GM19099 (cell line): ENCODE data around the gene SPNS3.

Experiments
- POLR2A ChIP-seq: IDR thresholded peaks from 3 replicates; pipeline ENCODE4 v1.6.1; 2011; ENCODE audit warnings: low read depth; ENCODE audit not compliant: insufficient read length; ENCODE audit errors: extremely low read depth

The SPNS3 gene

DNA sequence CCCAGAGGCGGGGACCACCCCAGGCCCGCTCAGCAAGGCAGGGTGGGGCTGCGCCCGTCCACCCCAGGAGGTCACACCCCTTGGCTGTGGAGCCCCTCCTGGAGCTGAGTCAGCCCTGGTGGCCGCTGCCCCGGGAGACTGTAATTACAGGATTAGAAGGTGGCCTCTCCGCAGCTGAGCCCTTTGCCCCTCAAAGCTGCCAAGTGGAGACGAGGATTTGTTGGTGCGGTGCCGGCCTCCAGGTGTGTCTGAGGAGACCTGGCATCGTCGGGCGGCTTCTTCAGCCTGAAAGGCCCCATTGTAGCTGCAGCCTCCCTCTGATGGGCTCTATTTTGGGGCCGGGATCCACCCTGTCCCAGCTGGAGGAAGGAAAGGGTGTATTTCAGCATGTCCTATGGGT, 42.3 kb downstream of the SPNS3 start:
- TF ChIP-seq POLR2A, result no peak

DNA sequence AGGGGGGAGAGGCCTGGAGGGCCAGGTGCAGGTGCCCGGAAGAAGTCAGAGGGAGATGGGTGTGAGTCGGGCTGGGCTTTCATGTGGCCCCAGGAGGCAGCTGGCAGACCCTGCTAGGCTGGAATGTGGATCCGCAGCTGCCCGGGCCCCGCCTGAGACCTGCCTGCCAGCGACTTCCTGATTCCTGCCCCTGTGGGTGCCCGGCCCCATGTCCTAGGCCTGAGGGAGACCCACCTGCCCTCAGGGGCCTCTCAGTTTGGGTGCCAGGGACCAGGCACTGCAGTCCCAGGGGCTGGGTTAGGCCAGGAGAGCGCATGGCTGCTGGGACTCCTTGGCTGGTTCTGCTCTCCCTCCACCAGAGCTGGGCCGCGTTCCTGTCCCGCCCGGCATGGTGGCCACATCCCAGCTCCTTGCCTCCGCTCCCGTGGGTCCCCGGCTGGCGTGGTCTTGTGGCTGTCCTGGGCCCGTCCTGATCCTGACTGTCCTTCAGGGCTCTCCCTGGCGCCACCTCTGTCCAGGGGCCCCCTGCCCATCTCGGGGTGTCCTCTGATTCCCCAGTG, 42.9 kb downstream of the SPNS3 start:
- no peak for TF ChIP-seq POLR2A

DNA sequence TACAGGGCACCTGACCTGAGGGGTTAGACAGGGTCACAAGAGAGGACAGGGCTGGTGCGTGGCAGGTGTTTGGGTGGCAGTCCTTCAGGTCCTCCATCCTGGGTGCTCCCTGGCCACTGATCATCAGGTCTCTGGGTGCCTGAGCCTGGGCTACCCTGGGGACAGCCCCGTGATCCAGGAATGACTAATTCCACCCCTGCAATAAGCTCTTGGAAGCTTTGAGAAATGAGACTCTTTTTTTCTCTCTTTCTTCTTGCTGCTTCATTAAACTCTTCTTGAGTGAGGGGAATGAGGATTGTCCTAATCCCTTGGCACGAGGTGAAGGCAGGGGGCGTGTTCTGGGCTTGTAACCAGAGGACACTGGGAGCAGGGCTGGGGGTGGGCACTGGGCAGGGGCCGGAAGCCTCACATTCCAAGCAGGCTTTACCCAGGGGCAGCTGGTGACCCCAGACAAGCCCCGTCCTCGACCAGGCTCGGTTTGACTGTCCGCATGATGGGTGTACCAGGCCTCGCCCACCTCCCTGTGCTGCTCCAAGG, 43.6 kb downstream of the SPNS3 start:
- TF ChIP-seq POLR2A, result no peak

DNA sequence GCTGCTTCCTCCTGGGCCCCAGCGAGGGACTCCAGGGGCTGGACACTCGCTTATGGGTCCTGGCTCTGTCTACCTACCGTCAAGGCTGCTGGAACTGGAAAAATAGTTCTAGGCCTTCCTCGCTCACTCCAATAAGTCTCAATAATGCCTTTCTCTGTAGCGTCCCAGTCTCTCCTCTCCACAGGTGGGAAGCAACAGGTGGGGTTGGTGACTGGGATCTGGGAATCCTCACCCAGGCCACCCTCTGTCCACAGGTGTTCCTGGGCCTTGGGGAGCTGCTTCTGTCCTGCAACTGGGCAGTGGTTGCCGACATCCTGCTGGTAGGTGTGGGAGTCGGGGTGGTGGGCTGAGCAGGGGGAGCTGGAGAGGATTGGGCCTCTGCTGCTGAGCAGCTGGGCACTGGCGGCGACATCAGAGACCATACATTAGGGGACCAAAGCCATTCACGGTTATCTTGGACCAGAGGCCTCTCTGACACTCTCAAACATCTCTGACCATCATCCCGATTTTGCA, 44.6 kb downstream of the SPNS3 start:
- TF ChIP-seq POLR2A, result no peak

DNA sequence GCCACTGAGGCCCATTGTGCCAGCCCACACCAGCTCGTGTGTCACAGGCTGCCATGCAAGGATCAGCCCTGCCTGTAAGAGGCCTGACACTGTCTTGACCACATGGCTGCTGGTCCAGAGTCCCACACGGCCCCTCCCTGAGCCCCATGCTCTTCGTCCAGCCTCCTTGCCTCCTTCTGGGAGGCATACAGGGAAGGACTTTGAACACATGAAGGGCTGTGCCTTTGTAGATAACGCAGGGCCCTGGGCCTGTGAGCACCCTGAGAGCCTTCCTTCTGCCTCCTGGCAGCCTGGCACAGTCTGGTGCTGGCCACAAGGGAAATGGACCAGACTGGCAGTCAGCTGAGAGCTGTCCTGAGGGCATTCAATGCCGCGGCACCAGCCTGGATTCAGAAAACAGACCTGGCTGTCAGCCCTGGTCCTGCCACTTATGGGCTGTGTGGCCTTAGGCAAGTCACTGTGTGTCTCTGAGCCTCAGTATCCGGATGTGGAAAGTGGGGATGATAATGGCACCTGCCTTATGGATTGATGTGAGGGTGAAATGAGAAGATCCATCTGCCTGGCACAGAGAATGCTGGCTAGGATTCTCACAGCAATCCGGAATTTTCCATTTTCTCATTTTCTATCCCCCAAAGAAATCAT, 45.7 kb downstream of the SPNS3 start:
- TF ChIP-seq POLR2A, result no peak

DNA sequence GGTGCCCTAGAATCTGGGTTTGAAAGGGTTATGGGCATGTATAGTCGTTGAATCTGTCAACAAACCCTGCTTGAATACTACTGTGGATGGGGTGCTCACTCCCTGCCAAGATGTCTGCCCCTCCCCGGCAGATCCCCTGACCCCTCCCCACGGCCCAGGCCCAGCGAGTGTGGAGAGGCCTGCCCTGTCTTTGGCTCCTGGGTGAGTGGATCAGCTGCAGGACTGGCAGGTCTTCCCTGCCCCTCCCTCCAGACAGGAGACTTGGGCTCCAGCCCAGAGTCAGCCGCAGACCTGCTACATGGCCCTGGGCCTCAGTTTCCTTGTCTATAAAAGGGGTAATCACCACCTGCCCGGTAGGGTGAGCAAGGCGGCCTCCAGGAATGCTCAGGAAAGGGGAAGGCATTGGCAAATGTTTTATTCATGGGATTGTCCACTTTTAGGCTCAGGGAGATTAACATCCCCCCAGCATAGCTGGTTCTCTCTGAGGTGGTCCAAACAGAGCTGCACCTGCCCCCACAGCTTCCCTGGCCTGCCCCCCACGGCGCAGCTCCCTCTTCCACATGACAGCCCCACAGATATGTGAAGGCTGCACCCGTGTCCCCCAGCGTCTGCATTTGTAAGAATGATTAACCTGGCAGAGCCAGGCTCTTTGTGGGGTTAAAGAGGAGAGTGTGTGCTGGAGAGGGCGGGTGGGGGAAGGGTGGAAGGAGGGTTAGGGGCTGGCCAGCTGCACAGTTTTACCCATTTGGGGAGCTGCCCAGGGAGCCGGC, 46.4 kb downstream of the SPNS3 start:
- no peak for TF ChIP-seq POLR2A

DNA sequence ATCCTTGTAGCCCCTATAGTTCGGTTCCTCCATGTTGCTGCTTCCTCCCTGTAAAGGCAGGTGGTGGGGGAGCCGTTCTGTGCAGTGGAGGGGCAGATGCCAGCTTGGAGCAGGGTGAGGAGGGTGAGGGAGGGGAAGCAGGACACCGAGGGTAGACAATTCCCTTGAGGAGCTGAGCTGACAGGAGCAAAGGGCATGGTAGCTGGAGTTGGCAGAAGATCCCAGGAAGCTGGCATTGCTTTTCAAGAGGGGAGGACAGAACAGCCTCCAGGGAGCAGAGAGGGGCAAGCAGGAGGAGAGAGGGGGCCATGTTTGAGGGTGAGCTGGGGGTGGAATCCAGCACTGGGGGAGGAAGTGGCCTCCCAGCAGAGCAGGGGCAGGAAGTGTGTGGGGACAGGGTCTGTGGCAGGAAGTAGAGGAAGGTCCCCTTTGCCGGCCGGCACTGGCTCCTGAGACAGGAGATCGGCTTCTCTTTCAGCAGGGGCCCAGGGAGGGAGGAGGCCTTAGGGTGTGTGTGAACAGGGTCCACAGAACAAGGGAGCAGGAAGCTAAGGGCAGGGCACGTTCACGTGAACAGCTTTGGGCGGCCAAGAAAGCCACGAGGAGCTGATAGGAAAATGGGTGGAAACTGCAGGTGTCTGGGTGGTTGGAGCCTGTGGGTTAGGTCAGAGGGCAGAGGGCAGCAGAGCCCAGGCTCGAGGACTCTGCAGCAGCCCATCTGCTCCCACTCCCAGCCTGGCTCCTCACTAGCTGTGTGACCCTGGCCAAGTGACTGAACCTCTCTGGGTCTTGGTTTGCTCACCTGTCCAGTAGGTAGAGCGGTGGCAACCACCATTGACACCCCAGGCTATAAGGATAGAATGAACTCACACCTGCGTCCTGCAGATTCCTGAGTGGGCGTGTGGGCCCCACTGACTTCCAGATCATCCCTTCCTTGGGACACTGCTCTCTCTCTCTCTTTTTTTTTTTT, 47.5 kb downstream of the SPNS3 start:
- TF ChIP-seq POLR2A, result peak; percentile 35

DNA sequence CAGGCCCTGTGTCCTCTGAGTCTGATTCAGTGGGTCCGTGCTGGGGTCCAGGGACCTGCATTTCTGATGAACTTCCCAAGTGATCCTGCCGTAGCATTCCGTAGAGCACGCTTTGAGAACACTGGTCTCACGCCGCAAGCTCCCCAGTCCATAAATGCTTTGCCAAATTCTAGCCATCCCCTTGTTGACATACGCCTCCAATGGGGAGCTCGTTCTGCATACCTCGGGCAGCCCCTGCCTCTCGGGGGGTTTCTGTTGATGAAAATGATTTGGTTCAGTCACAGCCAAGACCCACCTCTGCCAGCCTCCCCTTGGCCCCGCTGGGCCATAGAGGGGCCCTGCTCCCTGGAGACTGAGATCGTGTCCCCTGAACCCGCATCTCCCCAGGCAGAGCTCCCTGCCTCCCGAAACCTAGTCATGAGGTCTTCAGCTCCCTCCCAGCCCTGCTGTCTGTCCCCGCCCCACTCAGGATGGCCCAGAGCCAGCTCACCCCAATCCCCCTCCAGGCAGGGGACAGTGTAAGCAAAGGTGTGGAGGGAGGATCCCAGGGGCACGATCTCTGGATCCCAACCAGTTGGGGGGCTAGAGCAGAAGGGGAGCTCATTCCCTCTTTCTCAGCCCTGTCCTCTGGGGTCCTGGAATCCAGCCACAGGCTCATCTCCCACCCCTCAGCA, 48.7 kb downstream of the SPNS3 start:
- TF ChIP-seq POLR2A, result no peak

DNA sequence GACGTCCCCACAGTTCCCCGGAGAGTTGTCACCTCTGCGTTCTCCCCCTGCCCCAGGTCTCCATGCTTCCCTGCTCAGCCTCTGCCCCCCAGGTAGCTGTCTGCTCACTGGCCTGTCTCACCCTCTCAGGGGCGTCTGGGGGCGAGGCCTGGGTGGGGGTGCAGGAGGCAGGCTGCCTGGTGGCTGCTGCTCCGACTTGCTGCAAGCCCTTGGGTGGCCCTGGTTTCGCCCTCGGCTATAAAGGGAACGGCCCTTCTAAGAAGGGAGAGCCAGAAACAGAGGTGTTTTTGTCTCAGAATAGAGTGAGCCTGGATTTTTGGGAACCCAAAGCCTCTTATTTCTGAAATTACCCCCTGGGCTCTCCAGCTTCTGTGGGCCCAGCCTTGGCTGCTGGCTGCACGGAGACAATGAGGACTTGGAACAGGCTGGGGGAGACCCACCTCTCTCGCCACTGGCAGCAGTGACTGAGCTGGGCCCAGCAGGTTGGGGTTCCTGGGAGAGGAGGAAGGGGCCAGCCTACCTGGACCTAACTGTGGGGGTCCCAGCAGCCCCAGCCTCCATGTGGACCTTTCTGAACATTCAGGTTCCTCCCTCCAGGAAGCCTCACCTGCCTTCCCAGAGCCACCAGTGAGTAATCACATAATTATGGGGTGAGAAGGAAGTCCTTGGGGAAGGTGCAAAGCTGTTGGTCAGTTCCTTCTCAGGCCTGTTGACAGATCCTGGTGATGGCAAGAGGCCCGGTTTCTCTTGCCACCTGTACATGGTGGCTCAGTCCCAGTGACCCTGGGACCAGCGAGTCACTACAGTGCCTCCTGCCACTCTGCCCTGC, 49.5 kb downstream of the SPNS3 start:
- no peak for TF ChIP-seq POLR2A

DNA sequence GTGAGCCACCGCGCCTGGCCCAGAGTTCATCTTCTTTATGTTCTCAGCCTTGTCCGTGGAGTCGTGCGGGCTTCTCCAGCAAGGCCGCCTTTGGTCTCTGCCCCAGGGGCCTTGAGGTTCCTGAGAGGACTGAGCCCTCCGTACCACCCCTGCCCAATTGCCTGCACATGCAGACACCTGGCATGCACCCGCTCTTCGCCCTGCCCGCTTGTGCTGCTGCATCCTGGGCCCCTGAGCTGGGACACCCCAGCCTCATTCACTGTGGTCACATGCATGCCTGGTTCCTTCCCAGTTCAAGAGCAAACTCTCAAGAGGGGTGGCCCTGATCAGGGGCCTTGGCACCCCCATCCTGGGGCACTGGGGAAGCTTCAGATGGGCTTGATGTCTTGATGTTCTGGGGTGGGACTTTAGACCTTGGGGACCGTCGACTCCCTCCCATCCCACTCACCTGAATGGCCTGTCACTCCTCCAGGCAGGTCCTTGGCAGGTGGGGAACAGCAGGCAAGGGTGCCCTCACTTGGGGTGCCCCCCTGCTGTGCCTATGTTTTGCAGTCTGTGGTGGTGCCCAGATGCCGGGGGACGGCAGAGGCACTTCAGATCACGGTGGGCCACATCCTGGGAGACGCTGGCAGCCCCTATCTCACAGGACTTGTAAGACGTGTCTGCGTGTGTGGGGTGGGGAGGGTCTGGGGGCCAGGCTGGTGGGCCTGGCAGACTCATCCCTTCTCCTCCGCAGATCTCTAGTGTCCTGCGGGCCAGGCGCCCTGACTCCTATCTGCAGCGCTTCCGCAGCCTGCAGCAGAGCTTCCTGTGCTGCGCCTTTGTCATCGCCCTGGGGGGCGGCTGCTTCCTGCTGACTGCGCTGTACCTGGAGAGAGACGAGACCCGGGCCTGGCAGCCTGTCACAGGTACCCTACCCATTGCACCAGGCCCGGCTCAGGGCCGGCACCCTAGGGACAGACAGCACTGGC, 52.2 kb downstream of the SPNS3 start:
- TF ChIP-seq POLR2A, result no peak

DNA sequence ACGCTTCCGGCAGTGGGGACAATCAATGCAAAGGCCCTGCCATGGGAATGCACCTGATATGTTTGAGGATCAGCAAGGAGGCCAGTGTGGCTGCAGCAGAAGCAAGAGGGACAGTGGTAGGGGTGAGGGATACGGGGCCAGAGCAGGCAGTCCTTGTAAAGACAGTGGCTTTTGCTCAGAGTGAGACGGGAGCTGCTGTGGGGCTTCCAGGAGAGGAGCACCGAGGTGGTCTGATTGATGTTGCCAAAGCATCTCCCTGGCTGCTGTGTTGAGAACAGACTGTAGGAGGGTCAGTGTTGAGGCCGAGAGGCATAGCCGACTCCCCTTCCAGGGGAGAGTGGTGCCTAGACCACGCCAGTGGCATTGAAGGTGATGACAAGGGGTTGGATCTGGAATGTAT, 53.6 kb downstream of the SPNS3 start:
- no peak for TF ChIP-seq POLR2A
